Liver (tissue), 9 donors: ENCODE measurements around the gene RBX1. TPM values are rescaled to one million over a fixed set of nuclear protein-coding genes. Genes with fewer than 3 reads are reported as not detected.

ENCODE experiments used
- DNase-seq: peaks from one replicate; pipeline ENCODE4 v3.0.0-alpha.2; 2017; ENCODE audit warnings: low spot score
- H3K27ac ChIP-seq, 2 donors: one replicate each; pipeline ENCODE4 v1.7.0; 2013; ENCODE audit warnings: inconsistent platforms in 2 of 2, low read length in 2 of 2, control low read depth in 1 of 2, low read depth in 1 of 2, mild to moderate bottlenecking in 1 of 2
- H3K27me3 ChIP-seq, 4 donors: one replicate each; pipeline versions ENCODE4 v1.6.1 to v1.7.0; 2013; ENCODE audit warnings: low read length in 3 of 4, inconsistent platforms in 1 of 4, mild to moderate bottlenecking in 1 of 4, moderate library complexity in 1 of 4; ENCODE audit not compliant: control insufficient read depth in 4 of 4, insufficient read depth in 4 of 4
- H3K36me3 ChIP-seq, 4 donors: one replicate each; pipeline versions ENCODE4 v1.6.1 to v1.7.0; 2013; ENCODE audit warnings: low read length in 3 of 4, mild to moderate bottlenecking in 3 of 4, low read depth in 1 of 4, moderate library complexity in 1 of 4; ENCODE audit not compliant: control insufficient read depth in 4 of 4, insufficient read depth in 3 of 4
- H3K4me1 ChIP-seq, 4 donors: one replicate each; pipeline versions ENCODE4 v1.6.1 to v1.7.0; 2013; ENCODE audit warnings: low read length in 3 of 4, mild to moderate bottlenecking in 3 of 4, moderate library complexity in 1 of 4; ENCODE audit not compliant: control insufficient read depth in 4 of 4, insufficient read depth in 4 of 4
- H3K4me3 ChIP-seq, 3 donors: one replicate each; pipeline versions ENCODE4 v1.6.1 to v1.7.0; 2013; ENCODE audit warnings: low read length in 3 of 3, control low read depth in 1 of 3, low read depth in 1 of 3, mild to moderate bottlenecking in 1 of 3
- H3K9ac ChIP-seq, 2 donors: one replicate each; pipeline ENCODE4 v1.7.0; 2013; ENCODE audit warnings: low read length in 2 of 2, mild to moderate bottlenecking in 2 of 2, moderate library complexity in 2 of 2, control low read depth in 1 of 2, low read depth in 1 of 2
- H3K9me3 ChIP-seq, 4 donors: one replicate each; pipeline versions ENCODE4 v1.6.1 to v1.7.0; 2013; ENCODE audit warnings: low read length in 3 of 4; ENCODE audit not compliant: control insufficient read depth in 4 of 4
- FOXA1 ChIP-seq: IDR thresholded peaks from 2 replicates; pipeline ENCODE4 v1.6.1; 2016; ENCODE audit warnings: antibody characterized with exemption
- FOXA2 ChIP-seq: IDR thresholded peaks from 2 replicates; pipeline ENCODE4 v1.6.1; 2016; ENCODE audit warnings: antibody characterized with exemption
- GABPA ChIP-seq, 2 donors: IDR thresholded peaks in 1 of 2; conservative IDR thresholded peaks in 1 of 2; 2 replicates each; pipeline ENCODE4 v1.6.1; 2016; ENCODE audit warnings: antibody characterized with exemption in 2 of 2, mild to moderate bottlenecking in 1 of 2, moderate library complexity in 1 of 2
- HNF4G ChIP-seq: IDR thresholded peaks from 2 replicates; pipeline ENCODE4 v1.6.1; 2016; ENCODE audit warnings: antibody characterized with exemption
- JUND ChIP-seq, 2 donors: IDR thresholded peaks; 2 replicates each; pipeline ENCODE4 v1.6.1; 2016; ENCODE audit warnings: antibody characterized with exemption in 2 of 2
- MAX ChIP-seq: IDR thresholded peaks from 2 replicates; pipeline ENCODE4 v1.6.1; 2016; ENCODE audit warnings: antibody characterized with exemption
- NR2F2 ChIP-seq: IDR thresholded peaks from 2 replicates; pipeline ENCODE4 v1.6.1; 2016; ENCODE audit warnings: antibody characterized with exemption
- RAD21 ChIP-seq, 2 donors: IDR thresholded peaks; 2 replicates each; pipeline ENCODE4 v1.6.1; 2016; ENCODE audit warnings: antibody characterized with exemption in 2 of 2, mild to moderate bottlenecking in 2 of 2
- RXRA ChIP-seq, 2 donors: IDR thresholded peaks; 2 replicates each; pipeline ENCODE4 v1.6.1; 2017 to 2018; ENCODE audit warnings: antibody characterized with exemption in 2 of 2, mild to moderate bottlenecking in 1 of 2
- SP1 ChIP-seq: IDR thresholded peaks from 2 replicates; pipeline ENCODE4 v1.6.1; 2018; ENCODE audit warnings: antibody characterized with exemption, mild to moderate bottlenecking
- YY1 ChIP-seq: IDR thresholded peaks from 2 replicates; pipeline ENCODE4 v1.6.1; 2016; ENCODE audit warnings: antibody characterized with exemption, mild to moderate bottlenecking
- WGBS: extraction: QIAGEN DNeasy Blood & Tissue Kit; methylation state at CpG from one replicate; pipeline ENCODE4 v1.1.7; 2013; 5-methylcytosine and 5-hydroxymethylcytosine counted together
- polyA plus RNA-seq, 2 donors: library from polyadenylated mRNA; stranded (reverse) in 1 of 2; unstranded in 1 of 2; fragments of 200-250 nt in 1 of 2; fragments of >200 nt in 1 of 2; fragmentation: Nextera tagmentation in 1 of 2; extraction: Ambion mirVana in 1 of 2; gene quantifications; one replicate each; pipeline versions ENCODE4 v1.2.1 to v1.2.3, GENCODE V29; 2013 to 2015
- total RNA-seq, 2 donors: library from RNA; depleted of rRNA; stranded (reverse); fragments of >200 nt; gene quantifications; one replicate each; pipeline ENCODE4 v1.2.3, GENCODE V29; 2014
- TF ChIP-seq, protein P1 (sequence below): IDR thresholded peaks from 2 replicates; pipeline ENCODE4 v1.6.1; 2016; ENCODE audit warnings: antibody characterized with exemption, mild to moderate bottlenecking
- TF ChIP-seq, protein P2 (sequence below): IDR thresholded peaks from 2 replicates; pipeline ENCODE4 v1.6.1; 2016; ENCODE audit warnings: antibody characterized with exemption
- donor health status: healthy.
- donor health status: healthy.
- donor health status: healthy.
- donor health status: healthy.
- donor health status: healthy.

RBX1 gene
- total and polyA plus RNA-seq, 4 donors: 11.0 to 85.3 (median 46.0) TPM

DNA sequence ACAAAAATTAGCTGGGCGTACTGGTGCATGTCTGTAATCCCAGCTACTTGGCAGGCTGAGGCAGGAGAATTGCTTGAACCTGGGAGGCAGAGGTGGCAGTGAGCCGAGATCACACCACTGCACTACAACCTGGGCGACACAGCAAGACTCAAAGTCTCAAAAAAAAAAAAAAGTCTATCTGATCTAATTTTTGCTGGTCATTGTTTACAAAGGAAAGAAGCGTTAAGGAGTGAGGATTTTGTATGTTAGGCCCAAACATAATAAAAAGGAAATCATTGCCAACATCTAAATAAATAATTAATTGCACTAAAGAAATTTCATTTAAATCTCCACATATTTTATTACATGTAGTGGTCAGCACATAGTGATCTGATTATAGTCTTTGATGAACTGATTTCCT, 2.9 kb downstream of the RBX1 start:
- Histone ChIP-seq H3K27ac (no peak overlapping the region), H3K9me3 (no peaks in the 10 kb centered on the region), H3K27me3 (no peaks in the 10 kb centered on the region), H3K9ac (no peak overlapping the region), H3K4me3 (no peak overlapping the region), H3K36me3 (peaks cover 5 to 11% (median 6%) of the 10 kb centered on the region in 4 donors), H3K4me1 (peaks cover 3 to 17% (median 10%) of the 10 kb centered on the region in 4 donors)
- no peak for DNase-seq
- WGBS: 93% methylated on average over 4 of the region's 4 CpGs
- TF ChIP-seq NR2F2 (no peak), GABPA (IDR thresholded peaks at IDR 0.05 in 1 of 2, conservative IDR thresholded peaks at IDR 0.05 in 1 of 2) (no peak), FOXA1 (no peak), RXRA (IDR thresholded peaks at IDR 0.05) (no peak), MAX (no peak), RAD21 (IDR thresholded peaks at IDR 0.05) (no peak), YY1 (no peak), SP1 (no peak), FOXA2 (no peak), HNF4G (no peak)
- TF ChIP-seq, protein P1, sequence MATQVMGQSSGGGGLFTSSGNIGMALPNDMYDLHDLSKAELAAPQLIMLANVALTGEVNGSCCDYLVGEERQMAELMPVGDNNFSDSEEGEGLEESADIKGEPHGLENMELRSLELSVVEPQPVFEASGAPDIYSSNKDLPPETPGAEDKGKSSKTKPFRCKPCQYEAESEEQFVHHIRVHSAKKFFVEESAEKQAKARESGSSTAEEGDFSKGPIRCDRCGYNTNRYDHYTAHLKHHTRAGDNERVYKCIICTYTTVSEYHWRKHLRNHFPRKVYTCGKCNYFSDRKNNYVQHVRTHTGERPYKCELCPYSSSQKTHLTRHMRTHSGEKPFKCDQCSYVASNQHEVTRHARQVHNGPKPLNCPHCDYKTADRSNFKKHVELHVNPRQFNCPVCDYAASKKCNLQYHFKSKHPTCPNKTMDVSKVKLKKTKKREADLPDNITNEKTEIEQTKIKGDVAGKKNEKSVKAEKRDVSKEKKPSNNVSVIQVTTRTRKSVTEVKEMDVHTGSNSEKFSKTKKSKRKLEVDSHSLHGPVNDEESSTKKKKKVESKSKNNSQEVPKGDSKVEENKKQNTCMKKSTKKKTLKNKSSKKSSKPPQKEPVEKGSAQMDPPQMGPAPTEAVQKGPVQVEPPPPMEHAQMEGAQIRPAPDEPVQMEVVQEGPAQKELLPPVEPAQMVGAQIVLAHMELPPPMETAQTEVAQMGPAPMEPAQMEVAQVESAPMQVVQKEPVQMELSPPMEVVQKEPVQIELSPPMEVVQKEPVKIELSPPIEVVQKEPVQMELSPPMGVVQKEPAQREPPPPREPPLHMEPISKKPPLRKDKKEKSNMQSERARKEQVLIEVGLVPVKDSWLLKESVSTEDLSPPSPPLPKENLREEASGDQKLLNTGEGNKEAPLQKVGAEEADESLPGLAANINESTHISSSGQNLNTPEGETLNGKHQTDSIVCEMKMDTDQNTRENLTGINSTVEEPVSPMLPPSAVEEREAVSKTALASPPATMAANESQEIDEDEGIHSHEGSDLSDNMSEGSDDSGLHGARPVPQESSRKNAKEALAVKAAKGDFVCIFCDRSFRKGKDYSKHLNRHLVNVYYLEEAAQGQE: no peak

DNA sequence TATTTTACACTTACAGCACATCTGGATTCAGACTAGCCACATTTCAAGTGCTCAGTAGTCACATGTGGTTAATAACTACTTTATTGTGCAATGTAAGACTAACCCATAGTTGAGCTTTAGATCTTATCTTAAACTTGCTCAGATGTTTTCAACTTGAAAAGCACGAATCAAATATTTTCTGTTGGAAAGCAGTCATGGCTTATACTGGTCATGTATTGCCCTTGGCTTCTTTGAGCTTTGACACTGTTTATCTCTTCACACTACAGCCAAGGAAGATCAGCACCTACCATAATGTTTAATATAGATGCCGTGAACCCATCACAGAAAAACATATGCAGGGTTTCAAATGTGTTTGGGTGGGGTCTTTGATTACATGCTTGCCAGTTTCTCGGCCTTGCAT, 4.4 kb downstream of the RBX1 start:
- Histone ChIP-seq H3K27ac (no peak overlapping the region), H3K36me3 (peaks cover 5 to 14% (median 6%) of the 10 kb centered on the region in 4 donors), H3K4me1 (peaks cover 0 to 17% (median 9%) of the 10 kb centered on the region in 4 donors), H3K27me3 (no peaks in the 10 kb centered on the region), H3K9ac (no peak overlapping the region), H3K4me3 (no peak overlapping the region), H3K9me3 (no peaks in the 10 kb centered on the region)
- TF ChIP-seq FOXA2 (no peak), MAX (no peak), SP1 (no peak)
- TF ChIP-seq, protein P2, sequence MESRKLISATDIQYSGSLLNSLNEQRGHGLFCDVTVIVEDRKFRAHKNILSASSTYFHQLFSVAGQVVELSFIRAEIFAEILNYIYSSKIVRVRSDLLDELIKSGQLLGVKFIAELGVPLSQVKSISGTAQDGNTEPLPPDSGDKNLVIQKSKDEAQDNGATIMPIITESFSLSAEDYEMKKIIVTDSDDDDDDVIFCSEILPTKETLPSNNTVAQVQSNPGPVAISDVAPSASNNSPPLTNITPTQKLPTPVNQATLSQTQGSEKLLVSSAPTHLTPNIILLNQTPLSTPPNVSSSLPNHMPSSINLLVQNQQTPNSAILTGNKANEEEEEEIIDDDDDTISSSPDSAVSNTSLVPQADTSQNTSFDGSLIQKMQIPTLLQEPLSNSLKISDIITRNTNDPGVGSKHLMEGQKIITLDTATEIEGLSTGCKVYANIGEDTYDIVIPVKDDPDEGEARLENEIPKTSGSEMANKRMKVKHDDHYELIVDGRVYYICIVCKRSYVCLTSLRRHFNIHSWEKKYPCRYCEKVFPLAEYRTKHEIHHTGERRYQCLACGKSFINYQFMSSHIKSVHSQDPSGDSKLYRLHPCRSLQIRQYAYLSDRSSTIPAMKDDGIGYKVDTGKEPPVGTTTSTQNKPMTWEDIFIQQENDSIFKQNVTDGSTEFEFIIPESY: no peak
- no peak for DNase-seq
- 87% methylated on average over 3 of the region's 3 CpGs for WGBS

DNA sequence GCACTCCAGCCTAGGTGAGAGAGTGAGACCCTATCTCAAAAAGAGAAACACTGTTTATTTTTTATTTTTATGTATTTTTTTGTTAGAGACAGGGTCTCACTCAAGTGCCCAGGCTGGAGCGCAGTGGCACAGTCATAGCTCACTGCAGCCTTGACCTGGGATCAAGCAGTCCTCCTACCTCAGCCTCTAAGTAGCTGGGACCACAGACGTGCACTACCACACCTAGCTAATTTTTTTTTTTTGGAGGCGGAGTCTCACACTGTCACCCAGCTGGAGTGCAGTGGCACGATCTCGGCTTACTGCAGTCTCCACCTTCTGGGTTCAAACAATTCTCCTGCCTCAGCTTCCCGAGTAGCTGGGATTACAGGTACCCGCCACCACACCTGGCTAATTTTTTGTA, 6.4 kb downstream of the RBX1 start:
- DNase-seq: peak; percentile 56
- Histone ChIP-seq H3K27me3 (no peaks in the 10 kb centered on the region), H3K9me3 (no peaks in the 10 kb centered on the region), H3K36me3 (peaks cover 6 to 14% (median 8%) of the 10 kb centered on the region in 4 donors), H3K9ac (no peak overlapping the region), H3K4me1 (peaks cover 0 to 9% (median 1%) of the 10 kb centered on the region in 4 donors), H3K27ac (no peak overlapping the region), H3K4me3 (no peak overlapping the region)
- WGBS: 91% methylated on average over 7 of the region's 7 CpGs
- TF ChIP-seq JUND (IDR thresholded peaks at IDR 0.05): no peak
- TF ChIP-seq SP1: no peak
